PC-3 (cell line): ENCODE results near the gene MAPK8.

Experiments used
- EZH2 ChIP-seq: fragments of 300-600 bp; sonication (generic); IDR thresholded peaks from one replicate; pipeline ENCODE4 v1.6.1; 2017; ENCODE audit warnings: antibody characterized with exemption, mild to moderate bottlenecking, low read length; ENCODE audit not compliant: unreplicated experiment
- EZH2phosphoT487 ChIP-seq: fragments of 300-600 bp; sonication (generic); IDR thresholded peaks from 2 replicates; pipeline ENCODE4 v1.6.1; 2018; ENCODE audit warnings: mild to moderate bottlenecking, antibody characterized with exemption, low read length, borderline replicate concordance
- TF ChIP-seq, protein P1 (sequence below): fragments of 300-600 bp; sonication (generic); conservative IDR thresholded peaks from 2 replicates; pipeline ENCODE4 v1.5.1; 2017; ENCODE audit warnings: antibody characterized with exemption, low read depth, mild to moderate bottlenecking, low read length

DNA sequence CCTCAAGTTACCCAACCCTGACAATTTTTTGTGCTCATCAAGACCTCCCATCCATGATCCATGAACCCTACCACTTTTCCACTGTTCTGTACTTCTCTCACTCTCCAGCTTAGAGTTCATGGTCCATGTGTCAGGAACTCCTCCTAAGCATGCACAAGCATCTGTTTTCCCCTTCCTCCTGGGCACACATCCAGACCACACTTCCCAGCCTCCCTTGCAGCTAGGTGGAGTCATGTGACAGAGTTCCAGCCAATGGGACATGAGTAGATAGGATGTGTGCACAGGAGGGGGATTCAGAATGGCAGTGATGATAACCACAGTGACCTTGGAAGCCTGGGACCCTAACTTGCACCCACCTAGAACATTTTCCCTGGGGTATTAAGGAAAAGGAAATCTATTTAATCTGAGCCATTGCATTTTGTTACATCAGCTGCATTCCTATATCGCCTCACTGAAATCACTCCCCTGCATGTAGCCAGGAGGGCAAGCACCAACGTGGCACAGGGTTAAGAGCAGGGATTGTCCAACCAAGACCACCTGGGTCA lies 22.4 kb upstream of the MAPK8 start:
- TF ChIP-seq, protein P1, sequence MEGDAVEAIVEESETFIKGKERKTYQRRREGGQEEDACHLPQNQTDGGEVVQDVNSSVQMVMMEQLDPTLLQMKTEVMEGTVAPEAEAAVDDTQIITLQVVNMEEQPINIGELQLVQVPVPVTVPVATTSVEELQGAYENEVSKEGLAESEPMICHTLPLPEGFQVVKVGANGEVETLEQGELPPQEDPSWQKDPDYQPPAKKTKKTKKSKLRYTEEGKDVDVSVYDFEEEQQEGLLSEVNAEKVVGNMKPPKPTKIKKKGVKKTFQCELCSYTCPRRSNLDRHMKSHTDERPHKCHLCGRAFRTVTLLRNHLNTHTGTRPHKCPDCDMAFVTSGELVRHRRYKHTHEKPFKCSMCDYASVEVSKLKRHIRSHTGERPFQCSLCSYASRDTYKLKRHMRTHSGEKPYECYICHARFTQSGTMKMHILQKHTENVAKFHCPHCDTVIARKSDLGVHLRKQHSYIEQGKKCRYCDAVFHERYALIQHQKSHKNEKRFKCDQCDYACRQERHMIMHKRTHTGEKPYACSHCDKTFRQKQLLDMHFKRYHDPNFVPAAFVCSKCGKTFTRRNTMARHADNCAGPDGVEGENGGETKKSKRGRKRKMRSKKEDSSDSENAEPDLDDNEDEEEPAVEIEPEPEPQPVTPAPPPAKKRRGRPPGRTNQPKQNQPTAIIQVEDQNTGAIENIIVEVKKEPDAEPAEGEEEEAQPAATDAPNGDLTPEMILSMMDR, result no peak
- TF ChIP-seq EZH2 (no peak), EZH2phosphoT487 (no peak)
